Activated T-helper 17 cell treated with anti-CD3 and anti-CD28 coated beads, Interleukin-2, amount 50 U/mL, for 72 hours (primary cell): ENCODE measurements around the gene DCHS1. TPM values are rescaled to one million over a fixed set of nuclear protein-coding genes. Genes with fewer than 3 reads are reported as not detected.

ENCODE experiments used
- ATAC-seq: fragments of 150-1000 bp; cut with Tn5 transposase; replicated peaks from 2 replicates; pipeline ENCODE4 v1.10.0; 2021; ENCODE audit warnings: mild to moderate bottlenecking, moderate library complexity
- H3K27ac Mint-ChIP-seq: one replicate; pipeline ENCODE4 v1.8.0; 2022; ENCODE audit warnings: mixed read lengths
- H3K27me3 Mint-ChIP-seq: one replicate; pipeline ENCODE4 v1.8.0; 2022; ENCODE audit warnings: mixed read lengths
- H3K36me3 Mint-ChIP-seq: one replicate; pipeline ENCODE4 v1.8.0; 2022; ENCODE audit warnings: low read depth, mild to moderate bottlenecking, mixed read lengths
- H3K4me1 Mint-ChIP-seq: one replicate; pipeline ENCODE4 v1.8.0; 2022; ENCODE audit warnings: mixed read lengths
- H3K4me3 Mint-ChIP-seq: one replicate; pipeline ENCODE4 v1.8.0; 2022; ENCODE audit warnings: mild to moderate bottlenecking, mixed read lengths
- H3K9me3 Mint-ChIP-seq: one replicate; pipeline ENCODE4 v1.8.0; 2022; ENCODE audit warnings: mixed read lengths
- total RNA-seq, 2 donors: library from RNA; stranded (reverse); gene quantifications; one replicate each; pipeline ENCODE4 v1.2.3, GENCODE V29; 2022

DCHS1 gene
- total RNA-seq, 2 donors from 2014 or later: 0.26 to 1.5 TPM

DNA sequence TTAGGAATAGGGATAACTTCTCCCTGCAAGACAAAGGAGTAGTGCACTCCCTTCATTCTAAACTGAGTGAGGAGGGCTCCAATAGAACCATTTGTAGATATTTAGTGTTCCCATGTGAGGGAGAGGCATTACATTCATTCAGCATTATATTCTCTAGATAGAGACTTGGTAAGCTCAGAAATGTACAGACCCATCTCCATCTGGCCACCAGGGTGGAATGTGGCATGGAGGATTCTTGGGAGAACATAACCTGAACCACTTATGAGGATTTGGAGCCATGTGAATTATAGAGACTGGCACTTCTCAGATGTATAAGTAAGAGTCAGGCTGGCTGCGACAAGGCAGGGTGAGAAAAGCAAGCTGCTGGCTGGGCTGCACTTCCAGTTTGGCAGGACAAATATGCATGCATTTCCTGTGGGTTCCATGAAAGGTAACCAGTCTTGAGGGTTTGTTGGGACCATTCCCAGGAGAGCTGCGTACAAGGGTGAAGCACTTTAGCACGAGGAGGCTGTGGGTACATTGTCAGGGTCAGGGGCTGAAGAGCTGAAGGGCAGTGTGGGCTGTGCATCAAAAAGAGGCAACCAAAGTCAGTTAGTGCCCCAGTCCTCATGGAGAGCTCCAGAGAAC is 61.4 kb downstream of the DCHS1 start:
- peaks cover 90% of the 10 kb centered on the region for H3K36me3 Mint-ChIP-seq
- peak overlapping the region; percentile 15 for H3K27ac Mint-ChIP-seq
- ATAC-seq: no peak
- no peaks in the 10 kb centered on the region for H3K27me3 Mint-ChIP-seq
- no peaks in the 10 kb centered on the region for H3K9me3 Mint-ChIP-seq
- H3K4me1 Mint-ChIP-seq: peaks cover 21% of the 10 kb centered on the region
- no peak overlapping the region for H3K4me3 Mint-ChIP-seq

DNA sequence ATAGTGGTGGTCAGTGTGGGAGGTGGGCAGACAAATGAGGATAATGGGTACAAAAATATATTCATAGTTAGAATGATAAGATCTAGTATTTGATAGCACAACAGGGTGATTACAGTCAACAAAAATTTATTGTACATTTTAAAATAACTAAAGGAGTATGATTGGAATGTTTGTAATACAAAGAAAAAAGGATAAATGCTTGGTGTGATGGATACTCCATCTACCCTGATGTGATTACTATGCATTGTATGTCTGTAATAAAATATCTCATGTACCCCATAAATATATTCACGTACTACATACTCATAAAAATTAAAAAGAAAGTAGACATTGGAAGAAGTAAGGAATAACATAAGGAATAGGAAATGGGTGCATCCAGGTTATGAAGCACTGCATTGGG is 67.6 kb downstream of the DCHS1 start:
- no peak for ATAC-seq
- H3K36me3 Mint-ChIP-seq: peaks cover 69% of the 10 kb centered on the region
- peak overlapping the region; percentile 61 for H3K27ac Mint-ChIP-seq
- no peak overlapping the region for H3K4me3 Mint-ChIP-seq
- no peaks in the 10 kb centered on the region for H3K27me3 Mint-ChIP-seq
- peaks cover 16% of the 10 kb centered on the region for H3K9me3 Mint-ChIP-seq
- H3K4me1 Mint-ChIP-seq: peaks cover 4% of the 10 kb centered on the region

DNA sequence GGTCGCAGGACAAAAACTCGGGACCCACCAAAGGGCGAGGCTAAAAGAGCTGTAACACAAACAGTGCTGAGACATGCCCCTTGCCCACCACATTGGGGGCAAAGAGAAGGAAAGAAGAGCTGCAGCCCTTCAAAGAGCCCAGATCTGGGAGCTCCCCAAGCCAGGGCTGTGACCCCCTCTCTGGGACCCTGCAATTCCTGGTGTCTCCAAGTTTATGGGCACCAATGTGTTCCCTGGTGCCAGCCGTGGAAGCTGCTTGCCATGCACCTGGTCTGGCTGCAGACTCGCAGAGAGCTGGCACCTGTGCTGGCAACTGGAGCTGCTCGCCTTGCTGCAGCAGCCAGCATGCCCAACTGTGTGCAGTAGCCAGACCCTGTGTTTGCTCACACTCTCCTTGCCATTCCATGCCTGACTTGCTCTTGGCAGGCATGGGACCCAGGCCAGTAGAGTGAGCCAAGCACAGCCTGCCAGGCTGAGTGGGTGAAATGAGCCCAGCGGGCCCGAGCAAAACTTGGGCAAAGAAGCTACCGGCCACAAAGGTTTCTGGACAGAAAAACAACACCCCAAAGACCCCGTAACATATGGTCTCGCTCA is 68.2 kb downstream of the DCHS1 start:
- Mint-ChIP-seq H3K9me3 (peaks cover 18% of the 10 kb centered on the region), H3K27me3 (no peaks in the 10 kb centered on the region), H3K4me1 (peaks cover 4% of the 10 kb centered on the region), H3K4me3 (no peak overlapping the region), H3K36me3 (peaks cover 68% of the 10 kb centered on the region), H3K27ac (peak overlapping the region; percentile 61)
- no peak for ATAC-seq

DNA sequence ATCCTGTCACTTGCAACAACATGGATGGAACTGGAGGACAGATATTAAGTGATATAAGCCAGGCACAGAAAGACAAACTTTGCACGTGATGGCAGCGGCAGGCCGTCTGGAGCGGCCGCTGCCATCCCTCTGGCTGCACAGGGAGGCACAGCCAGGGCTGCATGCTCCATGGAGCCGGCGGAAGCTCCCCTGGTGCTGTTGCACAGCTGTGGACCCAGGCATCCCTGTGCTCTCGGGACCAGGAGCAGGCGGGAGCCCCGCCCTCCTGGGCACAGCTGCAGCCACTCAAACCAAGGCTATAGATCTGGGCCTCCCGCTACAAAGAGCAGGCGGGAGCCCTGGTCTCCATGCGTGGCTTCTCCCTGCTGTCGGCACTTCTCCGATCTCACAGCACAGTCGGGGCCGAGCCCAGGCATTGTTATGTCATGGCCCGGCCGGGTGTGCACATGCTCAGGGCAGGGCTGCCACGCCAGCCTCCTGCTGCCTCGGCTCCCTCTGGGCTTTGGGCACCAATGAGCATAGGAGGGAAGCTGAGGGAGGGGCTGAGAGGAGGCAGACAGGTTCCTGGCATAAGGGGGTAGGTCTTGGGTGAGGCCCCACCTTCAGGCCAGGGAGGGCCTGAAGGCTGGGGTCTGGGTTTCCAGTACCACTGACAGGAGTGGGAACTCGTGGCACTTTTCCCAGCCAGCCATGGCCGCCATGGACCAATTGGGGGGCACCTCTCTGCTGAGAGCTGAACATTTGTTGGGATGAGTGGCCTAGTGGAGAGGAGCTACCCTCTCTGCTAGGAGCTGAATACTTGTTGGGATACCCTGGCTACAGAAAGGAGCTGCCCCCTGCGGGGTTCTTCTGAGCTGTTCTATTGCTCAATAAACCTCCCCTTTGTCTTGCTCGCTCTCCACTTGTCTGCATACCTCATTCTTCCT is 68.9 kb downstream of the DCHS1 start:
- no peak overlapping the region for H3K27ac Mint-ChIP-seq
- no peak for ATAC-seq
- H3K27me3 Mint-ChIP-seq: no peaks in the 10 kb centered on the region
- H3K4me1 Mint-ChIP-seq: peaks cover 4% of the 10 kb centered on the region
- H3K36me3 Mint-ChIP-seq: peaks cover 67% of the 10 kb centered on the region
- peaks cover 18% of the 10 kb centered on the region for H3K9me3 Mint-ChIP-seq
- H3K4me3 Mint-ChIP-seq: no peak overlapping the region

DNA sequence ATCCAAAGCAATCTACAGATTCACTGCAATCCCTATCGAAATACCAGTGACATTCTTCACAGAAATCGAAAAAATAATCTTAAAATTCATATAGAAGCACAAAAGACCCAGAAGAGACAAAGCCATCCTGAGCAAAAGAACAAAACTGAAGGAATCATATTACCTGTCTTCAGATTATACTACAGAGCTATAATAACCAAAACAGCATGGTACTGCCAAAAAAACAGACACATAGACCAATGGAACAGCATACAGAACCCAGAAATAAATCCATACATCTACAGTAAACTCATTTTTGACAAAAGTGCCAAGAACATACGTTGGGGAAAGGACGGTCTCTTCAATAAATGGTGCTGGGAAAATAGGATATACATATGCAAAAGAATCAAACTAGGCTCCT is 71.1 kb downstream of the DCHS1 start:
- peaks cover 57% of the 10 kb centered on the region for H3K36me3 Mint-ChIP-seq
- H3K9me3 Mint-ChIP-seq: peaks cover 18% of the 10 kb centered on the region
- peaks cover 4% of the 10 kb centered on the region for H3K4me1 Mint-ChIP-seq
- H3K27me3 Mint-ChIP-seq: no peaks in the 10 kb centered on the region
- H3K4me3 Mint-ChIP-seq: no peak overlapping the region
- no peak for ATAC-seq
- H3K27ac Mint-ChIP-seq: no peak overlapping the region

DNA sequence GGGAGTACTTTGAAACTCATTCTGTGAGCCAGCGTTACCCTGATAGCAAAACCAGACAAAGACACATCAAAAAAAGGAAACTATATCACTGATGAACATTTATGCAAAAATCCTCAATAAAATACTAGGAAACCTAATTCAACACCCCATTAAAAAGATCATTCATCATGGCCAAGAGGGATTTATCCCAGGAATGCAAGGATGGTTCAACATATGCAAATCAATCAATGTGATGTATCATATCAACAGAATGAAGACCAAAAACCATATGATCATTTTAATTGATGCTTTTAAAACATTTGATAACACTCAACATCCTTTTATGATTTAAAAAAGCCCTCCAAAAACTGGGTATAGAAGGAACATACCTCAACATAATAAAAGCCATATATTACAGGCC is 72.0 kb downstream of the DCHS1 start:
- Mint-ChIP-seq H3K27ac (no peak overlapping the region), H3K27me3 (no peaks in the 10 kb centered on the region), H3K9me3 (peaks cover 18% of the 10 kb centered on the region), H3K4me1 (peaks cover 4% of the 10 kb centered on the region), H3K4me3 (no peak overlapping the region), H3K36me3 (peaks cover 50% of the 10 kb centered on the region)
- no peak for ATAC-seq

DNA sequence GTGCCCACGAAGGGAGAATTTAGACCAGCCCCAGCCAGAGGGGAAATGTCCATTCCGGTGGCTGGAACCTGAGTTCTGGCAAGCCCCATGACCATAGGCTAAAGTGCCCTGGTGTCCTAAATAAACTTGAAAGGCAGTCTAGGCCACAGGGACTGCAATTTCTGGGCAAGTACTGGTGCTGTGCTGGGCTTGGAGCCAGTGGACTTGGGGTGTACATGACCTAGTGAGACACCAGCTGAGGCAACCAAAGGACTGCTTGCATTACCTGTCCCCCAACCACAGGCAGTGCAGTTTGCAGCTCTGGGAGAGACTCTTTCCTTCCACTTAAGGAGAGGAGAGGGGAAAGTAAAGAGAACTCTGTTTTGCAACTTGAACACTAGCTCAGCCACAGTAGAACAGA is 75.9 kb downstream of the DCHS1 start:
- no peak overlapping the region for H3K4me3 Mint-ChIP-seq
- peaks cover 36% of the 10 kb centered on the region for H3K36me3 Mint-ChIP-seq
- H3K9me3 Mint-ChIP-seq: peaks cover 15% of the 10 kb centered on the region
- peaks cover 5% of the 10 kb centered on the region for H3K4me1 Mint-ChIP-seq
- H3K27me3 Mint-ChIP-seq: no peaks in the 10 kb centered on the region
- H3K27ac Mint-ChIP-seq: no peak overlapping the region
- no peak for ATAC-seq

DNA sequence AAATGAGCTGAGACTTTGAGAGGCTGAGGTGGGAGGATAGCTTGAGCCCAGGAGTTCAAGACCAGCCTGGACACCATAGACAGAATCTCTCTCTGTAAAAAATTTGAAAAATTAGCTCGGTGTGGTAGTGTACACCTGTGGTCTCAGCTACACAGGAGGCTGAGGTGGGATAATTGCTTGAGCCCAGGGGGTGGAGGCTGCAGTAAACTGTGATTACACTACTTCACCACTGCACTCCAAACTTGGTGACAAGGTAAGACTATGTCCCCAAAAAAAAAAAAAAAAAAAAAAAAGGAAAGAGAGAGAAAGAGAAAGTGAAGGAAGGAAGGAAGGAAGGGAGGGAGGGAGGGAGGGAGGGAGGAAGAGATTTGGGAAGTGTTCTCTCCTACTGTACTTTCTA is 77.5 kb downstream of the DCHS1 start:
- Mint-ChIP-seq H3K36me3 (peaks cover 20% of the 10 kb centered on the region), H3K4me3 (no peak overlapping the region), H3K27ac (no peak overlapping the region), H3K4me1 (peaks cover 5% of the 10 kb centered on the region), H3K9me3 (peaks cover 4% of the 10 kb centered on the region), H3K27me3 (no peaks in the 10 kb centered on the region)
- ATAC-seq: no peak

DNA sequence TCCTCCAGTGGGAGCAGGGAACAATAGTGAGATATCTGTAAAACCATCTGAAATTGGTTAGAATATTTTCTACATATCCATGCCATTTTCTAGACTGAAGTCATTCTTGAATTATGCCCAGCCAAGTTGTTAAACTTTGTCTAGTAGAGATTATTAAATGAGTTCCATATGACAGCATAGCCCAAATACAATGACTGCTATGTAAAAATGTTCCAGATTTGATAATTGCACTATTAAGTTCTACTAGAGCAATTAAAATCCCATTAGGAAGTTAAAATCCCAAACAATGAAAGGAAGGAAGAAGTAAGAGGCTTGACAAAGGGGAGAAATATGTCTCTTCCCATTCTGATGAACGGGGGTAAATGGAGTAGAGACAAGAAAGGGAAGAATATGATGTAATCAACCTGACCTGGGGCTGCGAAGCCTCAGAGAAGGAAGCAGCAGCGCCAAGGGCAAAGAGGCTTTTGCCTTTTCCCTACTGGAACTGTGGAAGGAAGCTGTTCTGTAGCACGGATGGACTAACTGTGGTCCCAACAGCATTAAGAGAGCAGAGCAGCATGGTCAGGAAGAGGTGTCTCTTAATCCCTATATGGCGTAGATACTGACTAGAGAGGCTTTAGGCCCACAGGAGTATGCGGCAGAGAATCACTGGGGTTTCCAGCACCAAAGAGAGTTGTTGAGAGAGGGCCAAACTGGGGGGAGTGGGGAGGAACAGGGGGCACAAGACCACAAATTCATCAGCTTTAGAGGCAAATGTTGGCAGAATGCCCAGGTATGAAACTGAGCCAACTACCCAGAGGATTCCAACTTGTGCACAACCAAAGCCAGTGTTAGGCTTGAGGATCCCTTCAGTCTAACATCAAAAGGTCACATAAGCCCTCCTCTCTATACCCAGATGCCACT is 78.9 kb downstream of the DCHS1 start:
- Mint-ChIP-seq H3K36me3 (peaks cover 7% of the 10 kb centered on the region), H3K4me3 (no peak overlapping the region), H3K27ac (no peak overlapping the region), H3K9me3 (no peaks in the 10 kb centered on the region), H3K4me1 (peaks cover 5% of the 10 kb centered on the region), H3K27me3 (no peaks in the 10 kb centered on the region)
- no peak for ATAC-seq

DNA sequence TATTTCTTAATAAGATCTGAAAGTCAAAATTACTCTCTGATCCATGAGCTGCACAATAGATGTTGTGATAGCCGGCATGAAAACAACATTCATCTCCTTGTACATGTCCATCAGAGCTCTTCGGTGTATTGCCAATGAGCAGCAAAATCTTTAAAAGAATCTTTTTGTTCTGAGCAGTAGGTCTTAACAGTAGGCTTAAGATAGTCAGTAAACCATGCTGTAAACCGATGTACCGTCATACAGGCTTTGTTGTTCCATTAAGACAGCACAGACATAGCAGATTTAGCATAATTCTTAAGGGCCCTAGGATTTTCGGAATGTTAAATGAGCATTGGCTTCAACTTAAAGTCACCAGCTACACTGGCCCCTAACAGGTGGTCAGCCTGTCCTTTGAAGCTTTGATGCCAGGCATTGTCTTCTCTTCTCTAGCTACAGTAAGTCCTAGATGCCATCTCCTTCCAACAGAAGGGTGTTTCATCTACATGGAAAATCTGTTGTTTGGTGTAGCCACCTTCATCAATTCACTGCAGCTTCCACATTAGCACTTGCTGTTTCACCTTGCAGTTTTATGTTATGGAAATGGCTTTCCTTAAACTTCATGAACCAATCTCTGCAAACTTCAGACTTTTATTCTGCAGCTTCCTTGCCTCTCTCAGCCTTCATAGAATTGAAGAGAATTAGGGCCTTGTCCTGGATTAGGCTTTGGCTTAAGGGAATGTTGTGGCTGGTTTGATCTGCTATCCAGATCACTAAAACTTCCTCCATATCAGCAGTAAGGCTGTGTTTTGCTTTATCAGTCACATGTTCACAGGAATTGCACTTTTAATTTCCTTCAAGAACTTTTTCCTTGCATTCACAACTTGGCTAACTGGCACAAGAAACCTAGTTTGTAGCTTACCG is 80.5 kb downstream of the DCHS1 start:
- Mint-ChIP-seq H3K36me3 (no peaks in the 10 kb centered on the region), H3K27ac (peak overlapping the region; percentile 71), H3K9me3 (no peaks in the 10 kb centered on the region), H3K27me3 (no peaks in the 10 kb centered on the region), H3K4me3 (no peak overlapping the region), H3K4me1 (peaks cover 5% of the 10 kb centered on the region)
- ATAC-seq: no peak

DNA sequence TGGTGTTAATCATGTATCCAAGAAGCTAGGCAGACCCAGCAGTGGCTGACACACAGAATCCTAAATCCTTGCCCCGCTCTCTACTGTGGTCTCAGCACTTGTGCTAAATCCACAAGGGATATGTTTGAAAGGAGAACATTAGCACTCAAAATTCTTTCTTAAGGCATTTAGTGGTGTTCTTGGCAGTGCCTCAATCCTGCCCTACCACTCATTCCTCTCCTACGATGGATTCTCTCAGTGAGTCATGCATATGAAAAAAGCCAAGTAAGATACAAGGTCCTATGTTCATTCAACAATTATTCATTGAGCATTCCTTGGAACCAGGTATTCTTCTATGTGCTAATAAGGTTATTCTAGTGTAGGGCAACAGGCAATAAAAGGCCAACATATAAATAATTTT is 83.4 kb downstream of the DCHS1 start:
- Mint-ChIP-seq H3K27me3 (no peaks in the 10 kb centered on the region), H3K4me1 (peaks cover 9% of the 10 kb centered on the region), H3K27ac (no peak overlapping the region), H3K4me3 (no peak overlapping the region), H3K36me3 (no peaks in the 10 kb centered on the region), H3K9me3 (no peaks in the 10 kb centered on the region)
- no peak for ATAC-seq

DNA sequence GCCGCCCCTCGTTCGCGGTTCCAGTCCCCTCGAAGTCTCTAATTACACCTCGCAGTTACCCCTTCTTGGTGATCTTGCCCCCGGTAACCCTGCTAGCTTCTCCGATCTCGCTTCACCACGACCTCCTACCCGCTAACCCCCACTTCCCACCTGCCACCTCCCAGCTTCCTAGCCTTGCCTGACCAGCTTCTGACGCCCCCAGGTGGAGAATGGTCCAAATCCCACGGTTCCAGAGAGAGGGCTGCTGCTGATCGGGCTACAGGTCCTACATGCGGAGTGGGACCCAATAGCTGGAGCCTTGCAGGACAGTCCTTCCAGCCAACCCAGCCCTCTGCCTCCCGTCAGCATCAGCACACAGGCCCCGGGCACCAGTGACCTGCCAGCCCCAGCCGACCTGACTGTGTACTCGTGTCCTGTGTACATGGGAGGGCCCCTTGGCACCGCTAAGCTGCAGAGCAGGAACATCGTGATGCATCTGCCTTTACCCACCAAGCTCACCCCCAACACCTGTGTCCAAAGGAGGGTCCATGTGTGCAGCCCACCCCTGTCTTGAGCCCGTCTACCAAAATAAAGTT is 84.1 kb downstream of the DCHS1 start:
- Mint-ChIP-seq H3K4me1 (peaks cover 9% of the 10 kb centered on the region), H3K27ac (no peak overlapping the region), H3K36me3 (no peaks in the 10 kb centered on the region), H3K27me3 (no peaks in the 10 kb centered on the region), H3K4me3 (no peak overlapping the region), H3K9me3 (no peaks in the 10 kb centered on the region)
- no peak for ATAC-seq
